ENCODE results near the gene HERC6. TPM values are rescaled to one million over a fixed set of nuclear protein-coding genes. Genes with fewer than 3 reads are reported as not detected.
"Not testable (repeated sequence)": the region's sequence is repeated elsewhere in the genome, so short reads cannot be mapped to it uniquely, and the experiment has no call there.

Gene HERC6
- total RNA-seq (2014; rRNA removed; shearing (Covaris generic)) = 5.5 and 6.5 TPM in 2 replicates

- peak; percentile 36 for DNase-seq (ENCODE audit: low spot score)
- in situ Hi-C loops (cut with HindIII; ENCODE audit: low sequenced_read_pairs) = no loop called here
These were observed at the start of gene HERC6 for GRCh38 chr4:88378691-88379559. Gene HERC6, plus strand, starts transcription at chr4:88378852. Its CDS starts 70 bp downstream, at chr4:88378922.

DNA sequence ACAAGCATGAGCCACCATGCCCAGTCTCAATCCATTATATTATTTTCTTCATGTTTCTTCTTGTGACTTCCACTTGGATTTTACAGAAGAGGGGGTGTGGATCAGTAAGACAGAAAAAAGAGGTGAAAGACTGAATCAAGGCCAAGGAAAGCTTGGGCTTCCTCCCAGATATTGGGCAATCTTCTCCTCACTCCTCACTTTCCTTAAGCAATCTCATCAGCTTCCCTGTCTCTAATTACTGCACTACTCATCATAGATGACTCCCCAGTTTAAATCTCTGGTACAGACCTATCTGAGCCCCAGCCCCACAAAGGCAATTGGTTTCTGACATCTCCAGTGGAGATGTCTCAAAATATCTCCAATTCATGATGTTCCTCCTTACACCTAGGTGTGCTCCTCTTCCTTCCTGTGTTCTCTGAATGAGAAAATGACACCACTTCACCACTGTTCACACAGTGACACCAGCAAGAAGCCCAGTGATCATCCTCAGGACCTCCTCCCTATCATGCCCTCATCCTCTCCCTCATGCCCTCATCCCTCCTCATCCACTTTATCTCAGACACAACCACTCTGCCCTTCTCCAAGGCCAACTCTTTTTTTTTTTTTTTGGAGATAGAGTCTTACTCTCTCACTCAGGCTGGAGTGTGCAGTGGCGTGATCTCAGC is 44.8 kb upstream of the HERC6 start:
- in situ Hi-C loops (cut with HindIII; ENCODE audit: low sequenced_read_pairs) = no loop called here
- DNase-seq (ENCODE audit: low spot score) = no peak

GRCh38 chr4:88335092-88335665 is 43.5 kb upstream of the HERC6 start:
- in situ Hi-C loops (cut with HindIII; ENCODE audit: low sequenced_read_pairs) = no loop called here
- no peak for DNase-seq (ENCODE audit: low spot score)

- in situ Hi-C loops (cut with HindIII; ENCODE audit: low sequenced_read_pairs) = no loop called here
- DNase-seq (ENCODE audit: low spot score) = peak; percentile 4
These were observed 37.1 kb upstream of the HERC6 start for GRCh38 chr4:88341227-88342192.

- DNase-seq (ENCODE audit: low spot score); in situ Hi-C loops (cut with HindIII; ENCODE audit: low sequenced_read_pairs): not testable (repeated sequence)
These were observed 31.8 kb upstream of the HERC6 start for GRCh38 chr4:88346902-88347301.

DNA sequence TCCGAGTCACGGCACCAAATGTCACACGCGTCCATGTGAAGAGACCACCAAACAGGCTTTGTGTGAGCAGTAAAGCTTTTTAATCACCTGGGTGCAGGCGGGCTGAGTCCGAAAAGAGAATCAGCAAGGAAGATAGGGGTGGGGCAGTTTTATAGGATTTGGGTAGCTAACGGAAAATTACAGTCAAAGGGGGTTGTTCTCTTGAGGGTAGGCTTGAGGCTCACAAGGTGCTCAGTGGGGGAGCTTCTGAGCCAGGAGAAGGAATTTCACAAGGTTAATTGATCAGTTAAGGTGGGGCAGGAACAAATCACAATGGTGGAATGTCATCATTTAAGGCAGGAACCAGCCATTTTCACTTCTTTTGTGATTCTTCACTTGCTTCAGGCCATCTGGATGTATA is 29.9 kb upstream of the HERC6 start:
- in situ Hi-C loops (cut with HindIII; ENCODE audit: low sequenced_read_pairs); DNase-seq (ENCODE audit: low spot score): not testable (repeated sequence)

GRCh38 chr4:88350786-88351185 is 27.9 kb upstream of the HERC6 start:
- no peak for DNase-seq (ENCODE audit: low spot score)
- in situ Hi-C loops (cut with HindIII; ENCODE audit: low sequenced_read_pairs) = loop anchor here (25.0 kb wide), 1 partner anchor 113 kb away; no protein-coding TSS in a partner anchor

DNA sequence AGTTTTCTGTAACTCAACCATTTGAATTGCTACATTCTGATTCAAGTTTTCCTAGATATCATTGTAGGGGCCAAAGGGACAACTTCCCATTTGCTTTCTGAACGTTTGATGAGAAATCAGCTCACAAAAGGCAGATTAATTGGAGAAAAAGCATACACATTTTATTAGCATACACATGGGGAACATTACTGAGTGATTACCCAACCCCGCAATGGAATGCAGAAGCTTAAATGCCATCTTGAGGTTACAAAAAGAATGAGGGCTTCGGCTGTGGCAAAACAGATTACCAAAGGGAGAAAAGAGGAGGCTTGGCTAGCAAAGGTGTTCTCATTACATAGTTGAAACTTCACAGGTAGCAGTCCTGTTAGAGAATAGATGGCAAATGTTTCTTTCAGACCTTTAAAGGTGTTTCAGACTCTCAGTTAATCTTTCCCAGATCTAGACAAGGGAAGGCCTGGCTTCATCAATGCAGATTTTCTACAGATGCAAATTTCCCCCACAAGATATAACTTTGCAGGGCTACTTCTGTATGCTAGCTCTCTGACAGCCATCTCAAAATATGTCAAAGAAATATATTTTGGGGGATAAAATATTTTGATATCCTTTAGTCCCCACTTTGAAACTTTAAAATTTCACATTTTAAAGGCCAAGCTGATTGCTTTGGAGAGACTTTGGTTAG is 26.5 kb upstream of the HERC6 start:
- no peak for DNase-seq (ENCODE audit: low spot score)

GRCh38 chr4:88353324-88353723 is 25.3 kb upstream of the HERC6 start:
- in situ Hi-C loops (cut with HindIII; ENCODE audit: low sequenced_read_pairs) = loop anchor here (25.0 kb wide), 1 partner anchor 116 kb away; no protein-coding TSS in a partner anchor

More for the DNA sequence above, 26.5 kb upstream of the HERC6 start:
- in situ Hi-C loops (cut with HindIII; ENCODE audit: low sequenced_read_pairs) = loop anchor here (25.0 kb wide), 1 partner anchor 115 kb away; no protein-coding TSS in a partner anchor

DNA sequence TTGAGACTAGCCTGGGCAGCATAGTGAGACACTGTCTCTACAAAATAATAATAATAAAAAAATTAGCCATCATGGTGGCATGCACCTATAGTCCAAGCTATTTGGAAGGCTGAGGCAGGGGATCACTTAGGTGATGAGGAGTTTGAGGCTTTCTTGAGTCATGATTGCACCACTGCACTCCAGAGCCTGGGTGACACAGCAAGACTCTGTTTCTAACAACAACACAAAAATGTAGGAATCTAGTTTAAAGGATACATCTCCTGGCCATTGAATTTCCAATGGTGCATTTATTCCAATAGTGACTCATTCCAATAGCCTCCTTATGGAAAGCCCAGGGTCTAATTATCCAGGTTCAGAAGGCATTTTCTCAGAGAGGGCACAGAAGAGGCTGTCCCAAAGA is 21.9 kb upstream of the HERC6 start:
- in situ Hi-C loops (cut with HindIII; ENCODE audit: low sequenced_read_pairs) = loop anchor here (25.0 kb wide), 1 partner anchor 119 kb away; no protein-coding TSS in a partner anchor

More at GRCh38 chr4:88353324-88353723, 25.3 kb upstream of the HERC6 start:
- DNase-seq (ENCODE audit: low spot score) = no peak

DNA sequence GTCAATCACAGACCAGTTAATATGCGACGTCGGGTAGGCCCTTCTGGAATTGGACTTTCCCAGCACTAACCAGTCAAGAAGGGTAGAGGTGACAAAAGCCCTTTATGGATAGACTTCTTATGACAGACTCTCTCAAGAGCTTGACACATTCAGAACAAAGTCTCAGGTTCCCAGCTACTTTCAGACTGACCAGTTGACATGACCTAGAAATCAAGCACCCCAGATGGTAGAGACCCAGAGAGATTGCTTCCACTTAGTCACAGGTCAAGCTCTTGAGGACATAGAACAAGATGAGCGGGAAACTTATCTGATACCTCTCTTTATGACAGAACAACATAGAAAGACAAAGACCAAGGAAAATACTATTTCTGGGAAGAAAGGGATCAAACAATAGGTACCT is 21.4 kb upstream of the HERC6 start:
- no peak for DNase-seq (ENCODE audit: low spot score)
- in situ Hi-C loops (cut with HindIII; ENCODE audit: low sequenced_read_pairs) = loop anchor here (25.0 kb wide), 1 partner anchor 120 kb away; no protein-coding TSS in a partner anchor

More for the DNA sequence above, 21.9 kb upstream of the HERC6 start:
- DNase-seq (ENCODE audit: low spot score) = no peak

DNA sequence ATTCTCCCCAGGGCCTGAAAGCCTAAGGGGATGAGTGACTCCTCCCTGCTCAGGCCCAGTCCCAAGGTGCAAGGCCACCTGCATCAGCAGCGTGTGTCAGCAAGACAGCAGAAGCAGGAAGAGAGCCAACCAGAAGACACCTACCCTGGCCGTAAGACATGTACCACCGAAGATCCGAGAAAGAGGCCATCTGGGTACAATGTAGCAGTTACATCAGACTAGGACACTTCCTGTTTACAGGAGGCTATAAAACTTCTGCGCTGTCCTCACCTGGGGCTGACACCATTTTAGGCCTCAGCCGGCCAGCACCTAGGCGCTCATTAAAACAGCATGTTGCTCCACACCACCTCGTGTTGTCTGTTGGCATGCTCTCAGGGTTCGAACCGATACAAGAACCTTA is 19.1 kb upstream of the HERC6 start:
- DNase-seq (ENCODE audit: low spot score) = no peak
- in situ Hi-C loops (cut with HindIII; ENCODE audit: low sequenced_read_pairs) = loop anchor here (25.0 kb wide), 1 partner anchor 122 kb away; no protein-coding TSS in a partner anchor

DNA sequence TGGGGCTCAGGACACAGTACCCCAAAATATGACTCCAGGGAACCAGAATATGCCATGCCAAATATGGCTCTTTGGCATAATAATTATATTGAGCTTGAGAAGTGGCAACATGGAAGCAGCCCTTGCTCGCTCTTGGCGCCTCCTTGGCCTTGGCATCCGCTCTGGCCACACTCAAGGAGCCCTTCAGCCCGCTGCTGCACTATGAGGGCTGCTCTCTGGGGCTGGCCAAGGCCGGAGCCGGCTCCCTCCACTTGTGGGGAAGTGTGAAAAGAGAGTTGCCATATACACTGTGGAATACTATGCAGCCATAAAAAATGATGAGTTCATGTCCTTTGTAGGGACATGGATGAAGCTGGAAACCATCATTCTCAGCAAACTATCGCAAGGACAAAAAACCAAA is 18.4 kb upstream of the HERC6 start:
- DNase-seq (ENCODE audit: low spot score) = no peak
- in situ Hi-C loops (cut with HindIII; ENCODE audit: low sequenced_read_pairs) = loop anchor here (25.0 kb wide), 1 partner anchor 123 kb away; no protein-coding TSS in a partner anchor

- DNase-seq (ENCODE audit: low spot score) = no peak
- in situ Hi-C loops (cut with HindIII; ENCODE audit: low sequenced_read_pairs) = loop anchor here (25.0 kb wide), 1 partner anchor 123 kb away; no protein-coding TSS in a partner anchor
These were observed 17.9 kb upstream of the HERC6 start for GRCh38 chr4:88360791-88361190.

GRCh38 chr4:88361217-88361773 is 17.4 kb upstream of the HERC6 start:
- not testable (repeated sequence) for DNase-seq (ENCODE audit: low spot score)
- in situ Hi-C loops (cut with HindIII; ENCODE audit: low sequenced_read_pairs) = loop anchor here (25.0 kb wide), 1 partner anchor 124 kb away; no protein-coding TSS in a partner anchor

GRCh38 chr4:88366460-88366859 is 12.2 kb upstream of the HERC6 start:
- in situ Hi-C loops (cut with HindIII; ENCODE audit: low sequenced_read_pairs) = loop anchor here (25.0 kb wide), 1 partner anchor 129 kb away; no protein-coding TSS in a partner anchor

DNA sequence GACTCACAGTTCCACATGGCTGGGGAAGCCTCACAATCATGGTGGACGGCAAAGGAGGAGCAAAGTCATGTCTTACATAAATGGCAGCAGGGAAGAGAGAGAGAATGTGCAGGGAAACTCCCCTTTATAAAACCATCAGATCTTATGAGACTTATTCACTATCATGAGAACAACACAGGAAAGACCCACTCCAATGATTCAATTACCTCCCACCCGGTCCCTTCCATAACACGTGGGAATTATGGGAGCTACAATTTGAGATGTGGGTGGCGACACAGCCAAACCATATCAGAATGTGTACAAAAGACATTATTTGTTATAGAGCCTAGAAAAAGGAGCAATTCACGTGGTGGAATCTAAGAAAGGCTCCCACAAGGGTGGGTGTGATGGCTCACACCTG is 10.8 kb upstream of the HERC6 start:
- DNase-seq (ENCODE audit: low spot score) = no peak
- in situ Hi-C loops (cut with HindIII; ENCODE audit: low sequenced_read_pairs) = loop anchor here (25.0 kb wide), 1 partner anchor 131 kb away; no protein-coding TSS in a partner anchor

More at GRCh38 chr4:88366460-88366859, 12.2 kb upstream of the HERC6 start:
- no peak for DNase-seq (ENCODE audit: low spot score)
